CD8-positive, alpha-beta memory T cell (primary cell): Measurements from ENCODE around the gene SLC38A5. TPM values are rescaled to one million over a fixed set of nuclear protein-coding genes. Genes with fewer than 3 reads are reported as not detected.

Experiments
- CTCF ChIA-PET: fragments of 350-600 bp; sonication (Branson Sonifier 250); formaldehyde crosslinking; loops from one replicate; lab custom pipeline; 2021; ENCODE audit warnings: antibody characterized with exemption; lab: Charles Lee
- POLR2A ChIA-PET: fragments of 350-600 bp; sonication (Branson Sonifier 250); formaldehyde crosslinking; loops from one replicate; lab custom pipeline; 2021; ENCODE audit warnings: antibody characterized with exemption; lab: Charles Lee
- DNase-seq, 5 donors: peaks; one replicate each; pipeline versions ENCODE4 v3.0.0 to v3.0.0-alpha.2; 2020 to 2022; ENCODE audit warnings: mixed read lengths in 1 of 5
- H3K27ac ChIP-seq: one replicate; pipeline ENCODE4 v1.7.0; 2013; ENCODE audit warnings: low read depth, mild to moderate bottlenecking, low read length, moderate library complexity
- H3K27me3 ChIP-seq: 2 replicates; pipeline ENCODE4 v1.7.0; 2013; ENCODE audit warnings: low read length, mild to moderate bottlenecking; ENCODE audit not compliant: insufficient read depth, poor library complexity, severe bottlenecking
- H3K36me3 ChIP-seq: 2 replicates; pipeline ENCODE4 v1.7.0; 2013; ENCODE audit warnings: mild to moderate bottlenecking, low read length, moderate library complexity; ENCODE audit not compliant: insufficient read depth
- H3K4me1 ChIP-seq: 2 replicates; pipeline ENCODE4 v1.7.0; 2013; ENCODE audit warnings: mild to moderate bottlenecking, low read length, moderate library complexity; ENCODE audit not compliant: insufficient read depth
- H3K4me3 ChIP-seq: 2 replicates; pipeline ENCODE4 v1.7.0; 2013; ENCODE audit warnings: mild to moderate bottlenecking, low read length
- H3K9me3 ChIP-seq: 2 replicates; pipeline ENCODE4 v1.7.0; 2013; ENCODE audit warnings: mild to moderate bottlenecking, low read length
- H3K27ac Mint-ChIP-seq, 8 donors: one replicate each; pipeline ENCODE4 v1.8.0; 2020 to 2021; ENCODE audit warnings: mixed read lengths in 8 of 8, mild to moderate bottlenecking in 6 of 8, inconsistent platforms in 3 of 8, moderate library complexity in 3 of 8
- H3K27me3 Mint-ChIP-seq, 2 donors: one replicate each; pipeline ENCODE4 v1.8.0; 2020 to 2021; ENCODE audit warnings: mixed read lengths in 2 of 2, mild to moderate bottlenecking in 1 of 2, moderate library complexity in 1 of 2
- H3K36me3 Mint-ChIP-seq, 3 donors: one replicate each; pipeline ENCODE4 v1.8.0; 2020 to 2021; ENCODE audit warnings: mixed read lengths in 3 of 3, inconsistent platforms in 1 of 3, mild to moderate bottlenecking in 1 of 3
- H3K4me1 Mint-ChIP-seq, 3 donors: one replicate each; pipeline ENCODE4 v1.8.0; 2020 to 2021; ENCODE audit warnings: mixed read lengths in 3 of 3, inconsistent platforms in 1 of 3, mild to moderate bottlenecking in 1 of 3
- H3K4me3 Mint-ChIP-seq, 7 donors: one replicate each; pipeline ENCODE4 v1.8.0; 2020 to 2021; ENCODE audit warnings: mixed read lengths in 7 of 7, mild to moderate bottlenecking in 6 of 7, moderate library complexity in 4 of 7, inconsistent platforms in 2 of 7
- H3K9me3 Mint-ChIP-seq, 5 donors: one replicate each; pipeline ENCODE4 v1.8.0; 2020 to 2022; ENCODE audit warnings: mixed read lengths in 5 of 5, mild to moderate bottlenecking in 3 of 5, moderate library complexity in 2 of 5, inconsistent platforms in 1 of 5
- polyA plus RNA-seq: library from polyadenylated mRNA; unstranded; fragments of 300-500 nt; fragmentation: Illumina TruSeq; gene quantifications from one replicate; pipeline ENCODE4 v1.2.3, GENCODE V29; 2021
- total RNA-seq, 2 experiments: library from RNA; stranded (reverse); gene quantifications; one replicate each; pipeline ENCODE4 v1.2.3, GENCODE V29; 2021

Gene SLC38A5
- total and polyA plus RNA-seq, 3 experiments from 2014 or later = 19.8 to 211 (median 188) TPM

GRCh38 chrX:48473704-48473990, 3.6 kb upstream of the SLC38A5 start:
- ChIA-PET CTCF (interaction anchor here (1.4 kb wide), 1 partner anchor 390 kb away, joined by 3 read pairs; no protein-coding TSS in a partner anchor), POLR2A (no interaction called here)
- Histone ChIP-seq H3K4me1 (peaks cover 22% of the 10 kb centered on the region), H3K36me3 (no peaks in the 10 kb centered on the region), H3K4me3 (no peak overlapping the region), H3K9me3 (no peaks in the 10 kb centered on the region), H3K27ac (no peak overlapping the region), H3K27me3 (no peaks in the 10 kb centered on the region)
- DNase-seq = no peak
- H3K27ac Mint-ChIP-seq = no peak overlapping the region
- peaks cover 0 to 6% of the 10 kb centered on the region in 2 donors for H3K27me3 Mint-ChIP-seq
- H3K4me1 Mint-ChIP-seq = peaks cover 31 to 44% (median 38%) of the 10 kb centered on the region in 3 donors
- H3K4me3 Mint-ChIP-seq = no peak overlapping the region
- H3K36me3 Mint-ChIP-seq = peaks cover 0 to 13% (median 0%) of the 10 kb centered on the region in 3 donors
- no peaks in the 10 kb centered on the region for H3K9me3 Mint-ChIP-seq

GRCh38 chrX:48472851-48473703, 3.0 kb upstream of the SLC38A5 start:
- Mint-ChIP-seq H3K36me3 (peaks cover 0 to 8% (median 0%) of the 10 kb centered on the region in 3 donors), H3K27me3 (peaks cover 0 to 6% of the 10 kb centered on the region in 2 donors), H3K27ac (no peak overlapping the region), H3K4me1 (peaks cover 28 to 43% (median 32%) of the 10 kb centered on the region in 3 donors), H3K4me3 (peak overlapping the region in 1 of 7 donors; percentile 57), H3K9me3 (no peaks in the 10 kb centered on the region)
- no peak overlapping the region for H3K4me3 ChIP-seq
- no peak overlapping the region for H3K27ac ChIP-seq
- no peak for DNase-seq
- H3K36me3 ChIP-seq = no peaks in the 10 kb centered on the region
- ChIA-PET CTCF (interaction anchor here (1.0 to 1.4 kb wide), 2 partner anchors 9 to 389 kb away, joined by 3 read pairs; no protein-coding TSS in a partner anchor), POLR2A (no interaction called here)
- H3K4me1 ChIP-seq = peaks cover 22% of the 10 kb centered on the region
- no peaks in the 10 kb centered on the region for H3K27me3 ChIP-seq
- no peaks in the 10 kb centered on the region for H3K9me3 ChIP-seq

- no peaks in the 10 kb centered on the region for H3K27me3 ChIP-seq
- H3K27ac ChIP-seq = no peak overlapping the region
- H3K4me1 Mint-ChIP-seq = peaks cover 24 to 43% (median 25%) of the 10 kb centered on the region in 3 donors
- no peaks in the 10 kb centered on the region for H3K36me3 ChIP-seq
- H3K4me3 ChIP-seq = no peak overlapping the region
- DNase-seq = no peak
- POLR2A ChIA-PET = no interaction called here
- H3K9me3 ChIP-seq = no peaks in the 10 kb centered on the region
- H3K36me3 Mint-ChIP-seq = peaks cover 0 to 6% (median 0%) of the 10 kb centered on the region in 3 donors
- H3K9me3 Mint-ChIP-seq = no peaks in the 10 kb centered on the region
- peaks cover 0 to 6% of the 10 kb centered on the region in 2 donors for H3K27me3 Mint-ChIP-seq
- peak overlapping the region in 1 of 7 donors; percentile 57 for H3K4me3 Mint-ChIP-seq
- CTCF ChIA-PET = interaction anchor here (1.0 kb wide), 1 partner anchor 8 kb away, joined by 3 read pairs; no protein-coding TSS in a partner anchor
- H3K4me1 ChIP-seq = peaks cover 22% of the 10 kb centered on the region
- no peak overlapping the region for H3K27ac Mint-ChIP-seq
Observed at GRCh38 chrX:48472225-48472624, 2.2 kb upstream of the SLC38A5 start.

- Histone ChIP-seq H3K9me3 (no peaks in the 10 kb centered on the region), H3K4me1 (peaks cover 14% of the 10 kb centered on the region), H3K27ac (no peak overlapping the region), H3K4me3 (no peak overlapping the region), H3K36me3 (no peaks in the 10 kb centered on the region), H3K27me3 (no peaks in the 10 kb centered on the region)
- peaks cover 18 to 42% (median 22%) of the 10 kb centered on the region in 3 donors for H3K4me1 Mint-ChIP-seq
- H3K27ac Mint-ChIP-seq = no peak overlapping the region
- no peaks in the 10 kb centered on the region for H3K9me3 Mint-ChIP-seq
- peak overlapping the region in 2 of 7 donors; percentile 20 to 59 for H3K4me3 Mint-ChIP-seq
- CTCF ChIA-PET = no interaction called here
- H3K27me3 Mint-ChIP-seq = peaks cover 0 to 6% of the 10 kb centered on the region in 2 donors
- POLR2A ChIA-PET = no interaction called here
- H3K36me3 Mint-ChIP-seq = peaks cover 0 to 6% (median 0%) of the 10 kb centered on the region in 3 donors
- DNase-seq = no peak
Observed at GRCh38 chrX:48471504-48471903, 1.4 kb upstream of the SLC38A5 start.

GRCh38 chrX:48470833-48471118, 716 bp upstream of the SLC38A5 start:
- H3K9me3 ChIP-seq = no peaks in the 10 kb centered on the region
- H3K4me1 Mint-ChIP-seq = peaks cover 14 to 37% (median 22%) of the 10 kb centered on the region in 3 donors
- H3K36me3 ChIP-seq = no peaks in the 10 kb centered on the region
- ChIA-PET POLR2A (no interaction called here), CTCF (no interaction called here)
- H3K36me3 Mint-ChIP-seq = peaks cover 0 to 4% (median 0%) of the 10 kb centered on the region in 3 donors
- H3K4me3 Mint-ChIP-seq = peak overlapping the region in 2 of 7 donors; percentile 2 to 27
- no peaks in the 10 kb centered on the region for H3K9me3 Mint-ChIP-seq
- H3K4me1 ChIP-seq = peaks cover 13% of the 10 kb centered on the region
- H3K27me3 Mint-ChIP-seq = peaks cover 0 to 6% of the 10 kb centered on the region in 2 donors
- no peak overlapping the region for H3K27ac ChIP-seq
- no peak overlapping the region for H3K4me3 ChIP-seq
- peak overlapping the region in 1 of 8 donors; percentile 64 for H3K27ac Mint-ChIP-seq
- H3K27me3 ChIP-seq = no peaks in the 10 kb centered on the region
- no peak for DNase-seq

GRCh38 chrX:48468693-48469691, 1.1 kb downstream of the SLC38A5 start:
- Histone ChIP-seq H3K9me3 (no peaks in the 10 kb centered on the region), H3K4me3 (peak overlapping the region; percentile 74), H3K4me1 (peaks cover 13% of the 10 kb centered on the region), H3K36me3 (no peaks in the 10 kb centered on the region), H3K27me3 (no peaks in the 10 kb centered on the region), H3K27ac (peak overlapping the region; percentile 72)
- Mint-ChIP-seq H3K36me3 (peaks cover 1 to 16% (median 4%) of the 10 kb centered on the region in 3 donors), H3K27ac (peak overlapping the region; percentile 35 to 98 (median 86)), H3K4me3 (peak overlapping the region; percentile 87 to 96 (median 89)), H3K4me1 (peaks cover 18 to 41% (median 26%) of the 10 kb centered on the region in 3 donors), H3K9me3 (no peaks in the 10 kb centered on the region), H3K27me3 (peaks cover 0 to 2% of the 10 kb centered on the region in 2 donors)
- CTCF ChIA-PET = interaction anchor here (1.4 kb wide), 1 partner anchor 71 kb away, joined by 4 read pairs; the partner anchor contains the start of gene TBC1D25
- peak in 4 of 5 donors; percentile 13 to 54 (median 23) for DNase-seq
- POLR2A ChIA-PET = interaction anchor here (0.6 to 1.3 kb wide), 3 partner anchors 35 to 422 kb away, joined by 4 to 9 read pairs (median 4); partner anchors contain the start of gene RBM3

- H3K4me3 Mint-ChIP-seq = peak overlapping the region; percentile 87 to 96 (median 89)
- Histone ChIP-seq H3K27me3 (no peaks in the 10 kb centered on the region), H3K4me1 (peaks cover 13% of the 10 kb centered on the region), H3K4me3 (peak overlapping the region; percentile 74), H3K27ac (peak overlapping the region; percentile 72), H3K9me3 (no peaks in the 10 kb centered on the region), H3K36me3 (no peaks in the 10 kb centered on the region)
- ChIA-PET CTCF (no interaction called here), POLR2A (interaction anchor here (0.6 to 1.3 kb wide), 2 partner anchors 36 to 106 kb away, joined by 4 to 9 read pairs; partner anchors contain the start of gene RBM3)
- H3K9me3 Mint-ChIP-seq = no peaks in the 10 kb centered on the region
- peaks cover 18 to 43% (median 29%) of the 10 kb centered on the region in 3 donors for H3K4me1 Mint-ChIP-seq
- H3K36me3 Mint-ChIP-seq = peaks cover 1 to 17% (median 4%) of the 10 kb centered on the region in 3 donors
- DNase-seq = peak in 2 of 5 donors; percentile 5 to 6
- H3K27me3 Mint-ChIP-seq = peaks cover 0 to 2% of the 10 kb centered on the region in 2 donors
- H3K27ac Mint-ChIP-seq = peak overlapping the region; percentile 35 to 98 (median 76)
Observed at GRCh38 chrX:48468247-48468671, 1.8 kb downstream of the SLC38A5 start.
